Upper lobe of left lung (tissue), 6 donors: ENCODE data around the gene DARS2. TPM values are rescaled to one million over a fixed set of nuclear protein-coding genes. Genes with fewer than 3 reads are reported as not detected.

Experiments
- ATAC-seq, 2 donors: fragments of 200-7000 bp; cut with Tn5 transposase; one replicate each; pipeline ENCODE4 v1.9.1; 2022; ENCODE audit warnings: mild to moderate bottlenecking in 2 of 2, moderate library complexity in 2 of 2; ENCODE audit not compliant: low FRiP score in 2 of 2
- DNase-seq, 2 donors: peaks; one replicate each; pipeline ENCODE4 v3.0.0-alpha.2; 2019 to 2020
- H3K27ac ChIP-seq, 4 donors: fragments of 200-600 bp; sonication (generic); one replicate each; pipeline ENCODE4 v1.5.1; 2016 to 2019
- H3K27me3 ChIP-seq, 4 donors: fragments of 200-600 bp; sonication (generic); one replicate each; pipeline ENCODE4 v1.5.1; 2017 to 2019
- H3K36me3 ChIP-seq, 4 donors: fragments of 200-600 bp; sonication (generic); one replicate each; pipeline ENCODE4 v1.5.1; 2016 to 2019
- H3K4me1 ChIP-seq, 4 donors: fragments of 200-600 bp; sonication (generic); one replicate each; pipeline ENCODE4 v1.5.1; 2018 to 2019
- H3K4me3 ChIP-seq, 4 donors: fragments of 200-600 bp; sonication (generic); one replicate each; pipeline ENCODE4 v1.5.1; 2017 to 2019; ENCODE audit warnings: mild to moderate bottlenecking in 2 of 4, moderate library complexity in 1 of 4
- H3K9me3 ChIP-seq, 4 donors: fragments of 200-600 bp; sonication (generic); one replicate each; pipeline ENCODE4 v1.5.1; 2018 to 2019
- EP300 ChIP-seq, 4 donors: sonication (generic); formaldehyde crosslinking; IDR thresholded peaks; one replicate each; pipeline ENCODE4 v1.5.1; 2017; ENCODE audit warnings: antibody characterized with exemption in 4 of 4, control low read depth in 2 of 4
- POLR2A ChIP-seq, 4 donors: fragments of 450-650 bp; IDR thresholded peaks; one replicate each; pipeline ENCODE4 v1.5.1; 2016 to 2017; ENCODE audit warnings: antibody characterized with exemption in 4 of 4, mild to moderate bottlenecking in 2 of 4
- POLR2AphosphoS5 ChIP-seq, 2 donors: sonication (generic); formaldehyde crosslinking; IDR thresholded peaks; one replicate each; pipeline ENCODE4 v1.5.1; 2017; ENCODE audit warnings: antibody characterized with exemption in 2 of 2
- WGBS, 2 donors: methylation state at CpG; one replicate each; pipeline ENCODE4 v1.1.5; 2017 to 2018; 5-methylcytosine and 5-hydroxymethylcytosine counted together
- total RNA-seq, 6 donors: library from RNA; depleted of rRNA in 4 of 6; stranded (reverse); fragments of >200 nt in 4 of 6; gene quantifications; one replicate each; pipeline versions ENCODE4 v1.1.0 to v1.2.1, GENCODE V29; 2016 to 2021
- TF ChIP-seq, protein P1 (sequence below), 6 experiments: fragments of 450-650 bp in 4 of 6; fragments of 200-600 bp in 2 of 6; sonication (generic) in 2 of 6; IDR thresholded peaks; one replicate each; pipeline ENCODE4 v1.5.1; 2016 to 2019; ENCODE audit warnings: antibody characterized with exemption in 6 of 6
- donor health status: DM: no; HTN: no; CAD: no; lungs with moderate emphysema.
- donor health status: DM: no; HTN: yes; CAD: no; lungs with severe emphysema.

DARS2 gene
- total RNA-seq, 6 donors from 2014 or later: 7.3 to 19.1 (median 12.5) TPM

DNA sequence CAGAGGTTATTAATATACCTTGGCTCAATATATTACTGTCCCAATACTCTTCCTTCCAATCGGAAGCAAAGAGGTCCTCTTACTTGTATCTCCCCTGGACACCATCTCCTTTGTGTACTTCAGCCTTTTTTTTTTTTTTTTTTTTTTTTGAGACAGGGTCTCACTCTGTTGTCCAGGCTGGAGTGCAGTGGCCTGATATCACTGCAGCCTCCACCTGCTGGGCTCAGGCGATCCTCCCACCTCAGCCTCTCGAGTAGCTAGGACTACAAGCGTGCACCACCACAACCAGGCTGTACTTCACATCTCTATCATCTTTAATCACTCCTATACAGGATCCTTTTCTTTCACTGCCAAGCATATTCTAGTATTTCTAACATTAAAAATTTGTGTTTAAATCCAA lies 2.8 kb upstream of the DARS2 start:
- Histone ChIP-seq H3K4me3 (no peak overlapping the region), H3K9me3 (no peaks in the 10 kb centered on the region), H3K27ac (no peak overlapping the region), H3K36me3 (peaks cover 0 to 3% (median 0%) of the 10 kb centered on the region in 4 donors), H3K27me3 (no peaks in the 10 kb centered on the region), H3K4me1 (peaks cover 11 to 26% (median 14%) of the 10 kb centered on the region in 4 donors)
- DNase-seq: no peak
- ATAC-seq: no peak
- TF ChIP-seq EP300 (IDR thresholded peaks at IDR 0.05) (no peak), POLR2AphosphoS5 (IDR thresholded peaks at IDR 0.05) (no peak), POLR2A (IDR thresholded peaks at IDR 0.05) (no peak)
- TF ChIP-seq, protein P1, sequence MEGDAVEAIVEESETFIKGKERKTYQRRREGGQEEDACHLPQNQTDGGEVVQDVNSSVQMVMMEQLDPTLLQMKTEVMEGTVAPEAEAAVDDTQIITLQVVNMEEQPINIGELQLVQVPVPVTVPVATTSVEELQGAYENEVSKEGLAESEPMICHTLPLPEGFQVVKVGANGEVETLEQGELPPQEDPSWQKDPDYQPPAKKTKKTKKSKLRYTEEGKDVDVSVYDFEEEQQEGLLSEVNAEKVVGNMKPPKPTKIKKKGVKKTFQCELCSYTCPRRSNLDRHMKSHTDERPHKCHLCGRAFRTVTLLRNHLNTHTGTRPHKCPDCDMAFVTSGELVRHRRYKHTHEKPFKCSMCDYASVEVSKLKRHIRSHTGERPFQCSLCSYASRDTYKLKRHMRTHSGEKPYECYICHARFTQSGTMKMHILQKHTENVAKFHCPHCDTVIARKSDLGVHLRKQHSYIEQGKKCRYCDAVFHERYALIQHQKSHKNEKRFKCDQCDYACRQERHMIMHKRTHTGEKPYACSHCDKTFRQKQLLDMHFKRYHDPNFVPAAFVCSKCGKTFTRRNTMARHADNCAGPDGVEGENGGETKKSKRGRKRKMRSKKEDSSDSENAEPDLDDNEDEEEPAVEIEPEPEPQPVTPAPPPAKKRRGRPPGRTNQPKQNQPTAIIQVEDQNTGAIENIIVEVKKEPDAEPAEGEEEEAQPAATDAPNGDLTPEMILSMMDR (IDR thresholded peaks at IDR 0.05): no peak
- WGBS, 2 donors: 94 to 95% methylated on average over 4 of the region's 4 CpGs

DNA sequence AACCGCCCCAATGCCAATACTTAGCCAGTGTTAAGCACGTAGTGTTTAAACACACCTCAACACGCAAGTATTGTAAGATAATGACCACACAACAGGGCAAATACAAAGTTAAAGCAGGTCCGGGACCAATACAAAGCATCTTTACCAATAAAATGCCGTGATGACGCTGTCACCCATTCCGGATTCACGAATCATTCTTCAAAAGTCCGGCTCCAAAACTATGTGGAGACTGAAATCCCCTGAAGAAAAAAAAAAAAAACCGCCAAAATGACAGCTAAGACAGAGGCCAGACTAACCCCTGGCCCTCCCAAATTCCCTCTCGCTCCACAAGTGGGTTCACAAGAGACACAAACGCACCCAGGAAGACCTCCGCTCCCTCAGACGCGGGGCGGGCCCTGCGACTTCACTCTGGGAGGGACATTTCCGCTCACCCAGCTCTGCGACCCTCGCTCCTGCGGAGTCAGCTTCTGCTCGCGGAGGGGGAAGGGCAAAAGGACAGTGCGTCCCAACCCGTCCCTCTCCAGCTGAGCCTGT lies 625 bp upstream of the DARS2 start:
- WGBS, 2 donors: 1 to 2% methylated on average over 17 to 25 of the region's 25 CpGs
- TF ChIP-seq EP300 (IDR thresholded peaks at IDR 0.05) (no peak), POLR2A (IDR thresholded peaks at IDR 0.05) (no peak), POLR2AphosphoS5 (IDR thresholded peaks at IDR 0.05) (no peak)
- TF ChIP-seq, protein P1 (IDR thresholded peaks at IDR 0.05): no peak
- H3K4me1 ChIP-seq: peaks cover 13 to 29% (median 16%) of the 10 kb centered on the region in 4 donors
- no peaks in the 10 kb centered on the region for H3K27me3 ChIP-seq
- DNase-seq (no peak), ATAC-seq (peak in 1 of 2 donors; percentile 27)
- H3K4me3 ChIP-seq: peak overlapping the region; percentile 60 to 70 (median 66)
- H3K9me3 ChIP-seq: no peaks in the 10 kb centered on the region
- no peaks in the 10 kb centered on the region for H3K36me3 ChIP-seq
- H3K27ac ChIP-seq: peak overlapping the region; percentile 91 to 94 (median 93)

DNA sequence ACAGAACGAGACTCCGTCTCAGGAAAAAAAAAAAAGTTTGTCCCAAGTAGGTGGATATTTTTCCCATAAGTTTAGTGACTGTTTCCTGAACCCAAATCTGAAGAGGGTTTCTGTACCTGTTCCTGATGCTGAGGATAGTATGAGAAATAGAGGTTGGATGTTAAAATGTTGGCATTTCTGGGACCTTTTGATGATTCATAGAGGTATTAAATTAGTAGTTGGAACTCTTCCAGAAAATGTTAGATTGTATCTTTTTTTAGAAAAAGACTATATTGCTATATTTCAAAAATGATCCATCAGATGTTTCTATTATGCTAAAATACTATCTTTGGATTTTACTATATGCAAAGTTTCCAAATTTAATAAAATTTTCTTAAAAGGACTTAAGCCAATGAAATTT lies 3.1 kb downstream of the DARS2 start:
- H3K9me3 ChIP-seq: no peaks in the 10 kb centered on the region
- WGBS, 2 donors: 53 to 67% methylated on average over 2 of the region's 2 CpGs
- TF ChIP-seq, protein P1 (IDR thresholded peaks at IDR 0.05): no peak
- TF ChIP-seq EP300 (IDR thresholded peaks at IDR 0.05) (no peak), POLR2AphosphoS5 (IDR thresholded peaks at IDR 0.05) (no peak), POLR2A (IDR thresholded peaks at IDR 0.05) (no peak)

DNA sequence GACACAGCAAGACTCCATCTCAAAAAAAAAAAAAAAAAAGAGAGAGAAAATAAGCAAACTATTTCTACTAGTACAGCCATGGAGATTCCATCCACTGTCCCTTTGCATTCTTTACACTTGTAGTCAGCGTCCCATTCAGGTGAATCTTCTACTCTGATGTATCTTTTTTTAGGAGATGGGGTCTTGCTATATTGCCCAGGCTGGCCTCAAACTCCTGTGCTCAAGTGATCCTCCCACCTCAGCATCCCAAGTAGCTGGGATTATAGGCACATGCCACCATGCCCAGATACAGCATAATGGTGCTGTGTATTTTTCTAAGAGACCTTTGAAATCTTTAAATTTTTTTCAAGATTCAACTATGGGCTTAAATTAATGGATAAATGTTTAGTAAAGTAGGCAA lies 8.3 kb downstream of the DARS2 start:
- TF ChIP-seq POLR2AphosphoS5 (IDR thresholded peaks at IDR 0.05) (no peak), POLR2A (IDR thresholded peaks at IDR 0.05) (no peak), EP300 (IDR thresholded peaks at IDR 0.05) (no peak)
- TF ChIP-seq, protein P1 (IDR thresholded peaks at IDR 0.05): no peak
- ATAC-seq (no peak), DNase-seq (no peak)
- 90 to 100% methylated on average over 1 of the region's 1 CpG for WGBS, 2 donors
- H3K4me3 ChIP-seq: no peak overlapping the region
- H3K4me1 ChIP-seq: no peaks in the 10 kb centered on the region
- peaks cover 4 to 76% (median 41%) of the 10 kb centered on the region in 4 donors for H3K36me3 ChIP-seq
- no peaks in the 10 kb centered on the region for H3K27me3 ChIP-seq
- H3K9me3 ChIP-seq: no peaks in the 10 kb centered on the region
- no peak overlapping the region for H3K27ac ChIP-seq

More for the DNA sequence above, 3.1 kb downstream of the DARS2 start:
- Histone ChIP-seq H3K27me3 (no peaks in the 10 kb centered on the region), H3K36me3 (peaks cover 0 to 26% (median 6%) of the 10 kb centered on the region in 4 donors), H3K4me3 (no peak overlapping the region), H3K4me1 (peaks cover 13 to 29% (median 16%) of the 10 kb centered on the region in 4 donors), H3K27ac (no peak overlapping the region)
- DNase-seq: no peak
- no peak for ATAC-seq

DNA sequence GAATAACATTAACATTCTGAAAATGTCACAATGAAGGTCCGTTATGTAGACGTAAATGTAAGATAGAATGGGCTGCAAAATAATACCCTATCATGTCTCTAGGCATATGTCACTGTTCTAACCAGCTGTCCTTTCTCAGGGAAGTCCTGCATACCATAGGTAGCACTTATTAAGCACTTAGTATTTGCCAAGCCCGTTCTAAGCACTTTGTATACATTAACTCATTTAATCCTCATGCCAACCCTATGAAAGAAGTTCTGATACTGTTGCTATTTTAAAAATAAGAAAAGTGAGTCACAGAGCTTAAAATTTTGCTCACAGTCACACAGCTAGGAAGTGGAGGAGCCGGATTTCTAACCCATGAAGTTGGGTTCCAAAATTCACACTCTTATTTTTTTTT lies 27.6 kb downstream of the DARS2 start:
- Histone ChIP-seq H3K36me3 (peaks cover 0 to 45% (median 8%) of the 10 kb centered on the region in 4 donors), H3K27me3 (no peaks in the 10 kb centered on the region), H3K4me3 (no peak overlapping the region), H3K4me1 (peaks cover 0 to 15% (median 14%) of the 10 kb centered on the region in 4 donors), H3K9me3 (no peaks in the 10 kb centered on the region), H3K27ac (peak overlapping the region in 3 of 4 donors; percentile 61 to 83 (median 72))
- 79% methylated on average over 4 of the region's 4 CpGs for WGBS, 2 donors
- no peak for DNase-seq
- TF ChIP-seq EP300 (IDR thresholded peaks at IDR 0.05) (no peak), POLR2AphosphoS5 (IDR thresholded peaks at IDR 0.05) (no peak), POLR2A (IDR thresholded peaks at IDR 0.05) (no peak)
- TF ChIP-seq, protein P1 (IDR thresholded peaks at IDR 0.05): no peak
- no peak for ATAC-seq
